Measurements from ENCODE around the gene KIAA1217.

The KIAA1217 gene

DNA sequence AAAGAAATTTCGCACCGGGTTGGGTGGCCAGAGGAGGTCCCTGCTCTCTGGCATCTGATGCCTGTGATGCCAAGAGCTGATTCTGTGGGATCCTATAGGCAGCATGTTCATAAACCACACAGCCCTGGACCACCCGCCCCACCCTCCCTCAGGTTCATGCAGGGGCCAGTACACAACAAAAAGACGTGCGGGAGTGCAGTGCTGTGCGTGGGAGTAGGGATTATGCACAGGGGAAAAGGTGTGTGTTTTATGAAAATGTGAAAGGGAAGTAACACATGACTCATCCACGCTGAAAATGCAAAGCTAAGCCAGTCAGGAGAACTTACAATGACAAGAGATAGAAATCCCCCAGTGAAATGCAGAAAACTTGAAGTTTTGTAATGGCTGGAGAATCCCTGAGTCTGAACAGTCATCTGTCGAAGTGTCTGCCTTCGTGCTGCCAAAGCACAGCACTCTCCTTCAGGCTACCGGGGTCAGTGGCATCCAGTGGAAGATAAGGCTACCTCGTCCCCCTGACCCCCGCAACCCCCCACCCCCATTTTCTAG, 1.1 kb downstream of the KIAA1217 start:
- TF ChIP-seq, protein P1, sequence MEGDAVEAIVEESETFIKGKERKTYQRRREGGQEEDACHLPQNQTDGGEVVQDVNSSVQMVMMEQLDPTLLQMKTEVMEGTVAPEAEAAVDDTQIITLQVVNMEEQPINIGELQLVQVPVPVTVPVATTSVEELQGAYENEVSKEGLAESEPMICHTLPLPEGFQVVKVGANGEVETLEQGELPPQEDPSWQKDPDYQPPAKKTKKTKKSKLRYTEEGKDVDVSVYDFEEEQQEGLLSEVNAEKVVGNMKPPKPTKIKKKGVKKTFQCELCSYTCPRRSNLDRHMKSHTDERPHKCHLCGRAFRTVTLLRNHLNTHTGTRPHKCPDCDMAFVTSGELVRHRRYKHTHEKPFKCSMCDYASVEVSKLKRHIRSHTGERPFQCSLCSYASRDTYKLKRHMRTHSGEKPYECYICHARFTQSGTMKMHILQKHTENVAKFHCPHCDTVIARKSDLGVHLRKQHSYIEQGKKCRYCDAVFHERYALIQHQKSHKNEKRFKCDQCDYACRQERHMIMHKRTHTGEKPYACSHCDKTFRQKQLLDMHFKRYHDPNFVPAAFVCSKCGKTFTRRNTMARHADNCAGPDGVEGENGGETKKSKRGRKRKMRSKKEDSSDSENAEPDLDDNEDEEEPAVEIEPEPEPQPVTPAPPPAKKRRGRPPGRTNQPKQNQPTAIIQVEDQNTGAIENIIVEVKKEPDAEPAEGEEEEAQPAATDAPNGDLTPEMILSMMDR (IDR thresholded peaks at IDR 0.05; ENCODE audit: low read depth, low read length, poor library complexity, severe bottlenecking), result no peak
- TF ChIP-seq EZH2phosphoT487 (IDR thresholded peaks at IDR 0.05; ENCODE audit: borderline replicate concordance, low read length), result no peak
- no peaks in the 10 kb centered on the region for H3K9me2 ChIP-seq (replicated peaks; ENCODE audit: control insufficient read depth, low read length)
- no peaks in the 10 kb centered on the region for H4K20me1 ChIP-seq (ENCODE audit: control insufficient read depth, insufficient read depth, low read depth, low read length)
- peaks cover 31% of the 10 kb centered on the region for H3K4me1 ChIP-seq (ENCODE audit: control insufficient read depth, low read length)
- no peaks in the 10 kb centered on the region for H3K79me2 ChIP-seq (ENCODE audit: control insufficient read depth, low read length)
- H3K36me3 ChIP-seq (ENCODE audit: control insufficient read depth, low read length), result no peaks in the 10 kb centered on the region
- H3K9me3 ChIP-seq (ENCODE audit: control insufficient read depth, insufficient read depth, low read length), result no peaks in the 10 kb centered on the region
- no peak overlapping the region for H3K27ac ChIP-seq (ENCODE audit: low read depth, low read length)
- peak overlapping the region; percentile 53 for H3K4me3 ChIP-seq (ENCODE audit: low read length)
- H3F3A ChIP-seq (ENCODE audit: control insufficient read depth, insufficient read depth), result no peaks in the 10 kb centered on the region
- peaks cover 25% of the 10 kb centered on the region for H3K27me3 ChIP-seq (ENCODE audit: control insufficient read depth, low read length)
- H3K4me2 ChIP-seq (ENCODE audit: low read length), result peak overlapping the region; percentile 54

DNA sequence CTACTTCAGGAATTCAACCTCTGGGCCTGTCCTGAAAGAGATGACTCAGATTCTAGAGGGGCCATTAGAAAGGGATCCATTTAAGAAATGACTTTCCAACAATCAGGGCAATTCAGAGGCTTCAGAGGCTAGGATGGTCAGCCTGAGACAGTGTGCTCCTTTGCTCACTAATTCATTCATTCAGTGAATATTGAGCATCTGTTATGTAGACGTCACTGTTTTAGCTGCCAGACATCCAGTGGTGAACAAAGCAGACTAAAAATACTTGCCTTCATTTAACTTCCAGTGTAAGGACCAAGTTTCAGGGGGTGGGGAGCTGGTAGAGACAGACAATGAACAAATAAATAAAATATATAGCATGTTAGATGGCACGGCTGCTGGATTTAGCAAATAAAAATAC, 1.6 kb downstream of the KIAA1217 start:
- H3K27ac ChIP-seq (ENCODE audit: low read depth, low read length), result no peak overlapping the region
- H3K27me3 ChIP-seq (ENCODE audit: control insufficient read depth, low read length), result peaks cover 25% of the 10 kb centered on the region
- no peaks in the 10 kb centered on the region for H3F3A ChIP-seq (ENCODE audit: control insufficient read depth, insufficient read depth)
- no peak for TF ChIP-seq EZH2phosphoT487 (IDR thresholded peaks at IDR 0.05; ENCODE audit: borderline replicate concordance, low read length)
- TF ChIP-seq, protein P1 (IDR thresholded peaks at IDR 0.05; ENCODE audit: low read depth, low read length, poor library complexity, severe bottlenecking), result no peak
- no peak overlapping the region for H3K4me2 ChIP-seq (ENCODE audit: low read length)
- no peaks in the 10 kb centered on the region for H3K9me2 ChIP-seq (replicated peaks; ENCODE audit: control insufficient read depth, low read length)
- H3K4me1 ChIP-seq (ENCODE audit: control insufficient read depth, low read length), result peaks cover 31% of the 10 kb centered on the region
- H3K79me2 ChIP-seq (ENCODE audit: control insufficient read depth, low read length), result no peaks in the 10 kb centered on the region
- no peaks in the 10 kb centered on the region for H3K36me3 ChIP-seq (ENCODE audit: control insufficient read depth, low read length)
- no peak overlapping the region for H3K4me3 ChIP-seq (ENCODE audit: low read length)
- H3K9me3 ChIP-seq (ENCODE audit: control insufficient read depth, insufficient read depth, low read length), result no peaks in the 10 kb centered on the region
- H4K20me1 ChIP-seq (ENCODE audit: control insufficient read depth, insufficient read depth, low read depth, low read length), result no peaks in the 10 kb centered on the region

DNA sequence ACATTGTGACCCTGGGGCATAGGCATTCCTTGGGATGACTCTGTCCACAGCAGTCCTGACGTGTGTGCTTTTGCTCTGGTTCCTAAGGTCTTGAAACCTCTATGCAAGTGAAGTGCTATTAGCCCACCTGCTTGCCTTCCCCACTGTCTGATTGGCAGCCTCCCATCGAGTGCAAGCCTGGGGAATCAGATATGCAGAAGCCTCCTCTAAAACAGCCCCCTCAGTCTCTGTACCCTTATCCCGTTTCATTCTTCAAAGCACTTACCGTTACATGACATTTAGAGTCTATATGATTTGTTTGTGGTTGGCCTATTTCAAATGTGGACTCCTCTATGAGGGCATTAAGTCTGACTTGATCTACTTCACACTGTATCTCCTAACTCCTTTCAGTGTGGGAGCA, 4.3 kb downstream of the KIAA1217 start:
- no peak for TF ChIP-seq EZH2phosphoT487 (IDR thresholded peaks at IDR 0.05; ENCODE audit: borderline replicate concordance, low read length)
- TF ChIP-seq, protein P1 (IDR thresholded peaks at IDR 0.05; ENCODE audit: low read depth, low read length, poor library complexity, severe bottlenecking), result no peak
- H3K4me2 ChIP-seq (ENCODE audit: low read length), result no peak overlapping the region
- H3K79me2 ChIP-seq (ENCODE audit: control insufficient read depth, low read length), result no peaks in the 10 kb centered on the region
- no peaks in the 10 kb centered on the region for H3K9me3 ChIP-seq (ENCODE audit: control insufficient read depth, insufficient read depth, low read length)
- H4K20me1 ChIP-seq (ENCODE audit: control insufficient read depth, insufficient read depth, low read depth, low read length), result no peaks in the 10 kb centered on the region
- H3K4me3 ChIP-seq (ENCODE audit: low read length), result no peak overlapping the region
- H3K9me2 ChIP-seq (replicated peaks; ENCODE audit: control insufficient read depth, low read length), result no peaks in the 10 kb centered on the region
- peaks cover 16% of the 10 kb centered on the region for H3K4me1 ChIP-seq (ENCODE audit: control insufficient read depth, low read length)
- H3K36me3 ChIP-seq (ENCODE audit: control insufficient read depth, low read length), result no peaks in the 10 kb centered on the region
- no peaks in the 10 kb centered on the region for H3F3A ChIP-seq (ENCODE audit: control insufficient read depth, insufficient read depth)
- peaks cover 16% of the 10 kb centered on the region for H3K27me3 ChIP-seq (ENCODE audit: control insufficient read depth, low read length)
- H3K27ac ChIP-seq (ENCODE audit: low read depth, low read length), result no peak overlapping the region
